HCT116 (cell line): Measurements from ENCODE around the gene KIF25. TPM values are rescaled to one million over a fixed set of nuclear protein-coding genes. Genes with fewer than 3 reads are reported as not detected.

Source experiments
- ATAC-seq: fragments of 200-7000 bp; cut with Tn5 transposase; 2 replicates; pipeline ENCODE4 v1.9.1; 2020; ENCODE audit warnings: mild to moderate bottlenecking, moderate library complexity
- BruUV-seq: library from RNA; stranded (reverse); fragments of 400-500 nt; replicated peaks from 2 replicates; lab custom pipeline; 2021; lab: Mats Ljungman, UMichigan
- CTCF ChIA-PET: fragments of 300-600 bp; sonication (Branson Sonifier 250); formaldehyde crosslinking; loops from one replicate; lab custom pipeline; 2021; ENCODE audit warnings: antibody characterized with exemption; lab: Charles Lee
- POLR2A ChIA-PET: fragments of 300-600, 350-600 bp; sonication (Branson Sonifier 250); formaldehyde crosslinking; loops from one replicate; lab custom pipeline; 2021; ENCODE audit warnings: antibody characterized with exemption; lab: Charles Lee
- RAD21 ChIA-PET, 2 experiments: fragments of 300-600 bp; sonication (Branson Sonifier 250); formaldehyde crosslinking; loops; one replicate each; lab custom pipeline; 2023; ENCODE audit warnings: low total read pairs in 2 of 2; ENCODE audit not compliant: uncharacterized antibody in 2 of 2, unreplicated experiment in 2 of 2, low non-redundant PET in 1 of 2; lab: Charles Lee
- DNase-seq: peaks from one replicate; pipeline ENCODE4 v3.0.0-alpha.2; 2010; ENCODE audit warnings: low read depth, low spot score
- H2AFZ ChIP-seq: fragments of 200-600 bp; shearing (Covaris generic), sonication (generic); 2 replicates; pipeline ENCODE4 v1.6.1; 2017; ENCODE audit warnings: low read depth, mixed run types, mixed read lengths, antibody characterized with exemption, low read length; ENCODE audit not compliant: poor library complexity, severe bottlenecking
- H3K27ac ChIP-seq: 2 replicates; pipeline ENCODE4 v1.5.1; 2012; ENCODE audit warnings: low read depth, low read length
- H3K27me3 ChIP-seq: fragments of 200-600 bp; sonication (generic); 2 replicates; pipeline ENCODE4 v1.6.1; 2016; ENCODE audit warnings: mixed run types, low read length, mixed read lengths; ENCODE audit not compliant: insufficient read depth
- H3K36me3 ChIP-seq, 2 experiments: fragments of 200-500 bp in 1 of 2; fragments of 200-600 bp in 1 of 2; sonication (Bioruptor generic) in 1 of 2; sonication (generic) in 1 of 2; 2 replicates each; pipeline versions ENCODE4 v1.5.1 to v1.6.1; 2014 to 2016; ENCODE audit warnings: low read length in 2 of 2, inconsistent platforms in 1 of 2, mixed read lengths in 1 of 2, mixed run types in 1 of 2; ENCODE audit not compliant: insufficient read depth in 2 of 2, control insufficient read depth in 1 of 2
- H3K4me1 ChIP-seq, 2 experiments: fragments of 200-600 bp in 1 of 2; sonication (generic) in 1 of 2; 2 replicates each; pipeline versions ENCODE4 v1.5.1 to v1.6.1; 2012 to 2017; ENCODE audit warnings: low read length in 2 of 2, inconsistent platforms in 1 of 2, mild to moderate bottlenecking in 1 of 2, mixed read lengths in 1 of 2, mixed run types in 1 of 2, moderate library complexity in 1 of 2; ENCODE audit not compliant: insufficient read depth in 2 of 2, control insufficient read depth in 1 of 2
- H3K4me2 ChIP-seq: fragments of 200-600 bp; sonication (generic); 2 replicates; pipeline ENCODE4 v1.6.1; 2017; ENCODE audit warnings: mixed run types, low read length, mixed read lengths
- H3K4me3 ChIP-seq, 2 experiments: fragments of 200-600 bp in 1 of 2; sonication (generic) in 1 of 2; replicated peaks in 1 of 2; 2 replicates each; pipeline ENCODE4 v1.5.1; 2011 to 2016; ENCODE audit warnings: low read length in 2 of 2, control low read depth in 1 of 2, low read depth in 1 of 2, mild to moderate bottlenecking in 1 of 2, mixed read lengths in 1 of 2, mixed run types in 1 of 2
- H3K79me2 ChIP-seq: fragments of 200-600 bp; sonication (generic); 2 replicates; pipeline ENCODE4 v1.6.1; 2017; ENCODE audit warnings: mild to moderate bottlenecking, mixed run types, low read length, moderate library complexity, mixed read lengths; ENCODE audit not compliant: insufficient read depth
- H3K9ac ChIP-seq: fragments of 200-600 bp; sonication (generic); 2 replicates; pipeline ENCODE4 v1.6.1; 2016; ENCODE audit warnings: low read length, mixed read lengths
- H3K9me2 ChIP-seq: fragments of 200-600 bp; sonication (generic), shearing (Covaris generic); 2 replicates; pipeline ENCODE4 v1.6.1; 2017; ENCODE audit warnings: mixed run types, mild to moderate bottlenecking, moderate library complexity; ENCODE audit not compliant: insufficient read depth
- H3K9me3 ChIP-seq, 2 experiments: fragments of 200-500 bp in 1 of 2; fragments of 200-600 bp in 1 of 2; sonication (Bioruptor generic) in 1 of 2; sonication (generic) in 1 of 2; 2 replicates each; pipeline ENCODE4 v1.6.1; 2014 to 2017; ENCODE audit warnings: low read length in 2 of 2, mixed read lengths in 2 of 2, inconsistent platforms in 1 of 2, low read depth in 1 of 2, mild to moderate bottlenecking in 1 of 2, mixed run types in 1 of 2, moderate library complexity in 1 of 2; ENCODE audit not compliant: control insufficient read depth in 1 of 2, insufficient read depth in 1 of 2
- H4K20me1 ChIP-seq: fragments of 200-600 bp; sonication (generic), shearing (Covaris generic); 2 replicates; pipeline ENCODE4 v1.6.1; 2017; ENCODE audit warnings: mixed run types, mild to moderate bottlenecking, moderate library complexity; ENCODE audit not compliant: insufficient read depth
- CEBPB ChIP-seq: IDR thresholded peaks from 2 replicates; pipeline ENCODE4 v1.6.1; 2012; ENCODE audit warnings: low read depth
- ELF1 ChIP-seq: IDR thresholded peaks from 2 replicates; pipeline ENCODE4 v1.6.1; 2012; ENCODE audit warnings: low read depth, borderline replicate concordance
- FOSL1 ChIP-seq: IDR thresholded peaks from 2 replicates; pipeline ENCODE4 v1.6.1; 2012; ENCODE audit warnings: low read depth
- RAD21 ChIP-seq: IDR thresholded peaks from 2 replicates; pipeline ENCODE4 v1.6.1; 2012; ENCODE audit warnings: low read depth, mild to moderate bottlenecking
- intact Hi-C: fragments of 100-400 bp; cut with micrococcal nuclease; formaldehyde crosslinking; loops from 2 replicates; pipeline ENCODE4 v1.10.0; 2022
- total RNA-seq: library from RNA; stranded (reverse); gene quantifications from one replicate; pipeline ENCODE4 v1.2.1, GENCODE V29; 2021; ENCODE audit not compliant: unreplicated experiment
- TF ChIP-seq, protein P1 (sequence below), 3 experiments: fragments of 200-600 bp in 1 of 3; sonication (generic) in 1 of 3; IDR thresholded peaks in 2 of 3; conservative IDR thresholded peaks in 1 of 3; 2 replicates each; pipeline ENCODE4 v1.5.1; 2012 to 2017; ENCODE audit warnings: low read depth in 2 of 3, low read length in 2 of 3, antibody characterized with exemption in 1 of 3, borderline replicate concordance in 1 of 3, control low read depth in 1 of 3, mild to moderate bottlenecking in 1 of 3, mixed read lengths in 1 of 3, mixed run types in 1 of 3, moderate library complexity in 1 of 3; ENCODE audit not compliant: insufficient read depth in 1 of 3
- TF ChIP-seq, protein P2 (sequence below): IDR thresholded peaks from 2 replicates; pipeline ENCODE4 v1.6.1; 2012

Gene KIF25
- total RNA-seq, 1 experiment from 2014 or later, result not detected

DNA sequence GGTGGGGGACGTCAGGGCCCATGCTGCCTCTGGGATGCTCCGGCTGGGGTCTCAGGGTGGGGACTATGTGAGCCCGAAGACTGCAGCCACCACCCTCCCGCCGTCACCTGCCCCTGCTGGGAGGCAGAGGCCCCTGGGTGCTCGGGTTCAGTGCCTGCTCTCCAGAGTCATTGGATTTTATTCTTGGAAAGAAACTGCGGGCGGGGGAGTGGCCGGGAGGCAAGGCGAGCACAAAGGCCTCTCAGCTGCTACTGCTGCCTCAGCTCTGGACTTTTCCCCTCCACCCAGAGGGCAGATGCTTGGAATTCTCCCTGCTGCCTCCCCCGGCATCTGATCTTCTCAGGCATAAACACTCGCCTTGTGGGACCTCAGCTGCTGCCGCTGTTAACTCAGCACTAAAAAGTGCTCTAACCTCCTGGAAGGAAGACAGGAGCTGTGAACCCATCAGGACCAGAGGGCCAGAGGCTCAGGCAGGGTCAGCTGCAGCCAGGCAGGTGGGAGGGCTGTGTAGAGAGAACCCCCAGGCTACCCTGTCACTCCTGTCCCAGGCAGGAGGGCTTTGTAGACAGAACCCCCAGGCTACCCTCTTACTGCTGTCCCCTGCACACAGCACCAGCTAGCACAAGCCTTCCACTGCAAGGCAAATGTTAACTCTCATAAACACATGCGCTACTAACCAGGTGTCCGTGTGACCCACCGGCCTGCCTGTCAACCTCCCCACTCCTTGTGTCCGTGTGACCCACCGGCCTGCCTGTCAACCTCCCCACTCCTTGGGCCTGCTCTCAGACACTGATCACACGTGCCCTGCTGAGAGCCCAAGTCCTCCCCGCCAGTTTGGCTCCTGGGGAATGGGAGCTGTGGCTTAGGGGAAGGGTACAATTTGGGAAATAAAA lies 90.9 kb downstream of the KIF25 start:
- ATAC-seq (no peak), DNase-seq (no peak)
- no peaks in the 10 kb centered on the region; a peak in 1 of 4 replicates for H3K4me1 ChIP-seq
- no peaks in the 10 kb centered on the region for H3K9me3 ChIP-seq
- no peak overlapping the region for H3K9ac ChIP-seq
- CTCF ChIA-PET, result no interaction called here
- H4K20me1 ChIP-seq, result no peaks in the 10 kb centered on the region
- no peak overlapping the region for H2AFZ ChIP-seq
- no peaks in the 10 kb centered on the region for H3K9me2 ChIP-seq
- intact Hi-C loops, result no loop called here
- H3K27ac ChIP-seq, result no peak overlapping the region
- H3K36me3 ChIP-seq, result no peaks in the 10 kb centered on the region
- BruUV-seq, result no TSS peak
- H3K4me3 ChIP-seq, result no peak overlapping the region
- TF ChIP-seq, protein P1, sequence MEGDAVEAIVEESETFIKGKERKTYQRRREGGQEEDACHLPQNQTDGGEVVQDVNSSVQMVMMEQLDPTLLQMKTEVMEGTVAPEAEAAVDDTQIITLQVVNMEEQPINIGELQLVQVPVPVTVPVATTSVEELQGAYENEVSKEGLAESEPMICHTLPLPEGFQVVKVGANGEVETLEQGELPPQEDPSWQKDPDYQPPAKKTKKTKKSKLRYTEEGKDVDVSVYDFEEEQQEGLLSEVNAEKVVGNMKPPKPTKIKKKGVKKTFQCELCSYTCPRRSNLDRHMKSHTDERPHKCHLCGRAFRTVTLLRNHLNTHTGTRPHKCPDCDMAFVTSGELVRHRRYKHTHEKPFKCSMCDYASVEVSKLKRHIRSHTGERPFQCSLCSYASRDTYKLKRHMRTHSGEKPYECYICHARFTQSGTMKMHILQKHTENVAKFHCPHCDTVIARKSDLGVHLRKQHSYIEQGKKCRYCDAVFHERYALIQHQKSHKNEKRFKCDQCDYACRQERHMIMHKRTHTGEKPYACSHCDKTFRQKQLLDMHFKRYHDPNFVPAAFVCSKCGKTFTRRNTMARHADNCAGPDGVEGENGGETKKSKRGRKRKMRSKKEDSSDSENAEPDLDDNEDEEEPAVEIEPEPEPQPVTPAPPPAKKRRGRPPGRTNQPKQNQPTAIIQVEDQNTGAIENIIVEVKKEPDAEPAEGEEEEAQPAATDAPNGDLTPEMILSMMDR (IDR thresholded peaks at IDR 0.05 in 2 of 3, conservative IDR thresholded peaks at IDR 0.05 in 1 of 3; ENCODE audit: borderline replicate concordance in 1 of 3, insufficient read depth in 1 of 3, low read depth in 2 of 3, low read length in 2 of 3), result no peak
- TF ChIP-seq, protein P2, sequence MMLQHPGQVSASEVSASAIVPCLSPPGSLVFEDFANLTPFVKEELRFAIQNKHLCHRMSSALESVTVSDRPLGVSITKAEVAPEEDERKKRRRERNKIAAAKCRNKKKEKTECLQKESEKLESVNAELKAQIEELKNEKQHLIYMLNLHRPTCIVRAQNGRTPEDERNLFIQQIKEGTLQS, result no peak
- TF ChIP-seq CEBPB, result no peak
- no peak for TF ChIP-seq ELF1
- no peak for TF ChIP-seq RAD21
- no peak for TF ChIP-seq FOSL1
- H3K27me3 ChIP-seq, result peaks cover 4% of the 10 kb centered on the region; the same call in 1 of the 2 replicates
- POLR2A ChIA-PET, result no interaction called here
- no peak overlapping the region for H3K4me2 ChIP-seq
- RAD21 ChIA-PET, result no interaction called here
- no peaks in the 10 kb centered on the region for H3K79me2 ChIP-seq
